H9 (cell line): Measurements from ENCODE around the gene TCHH. TPM values are rescaled to one million over a fixed set of nuclear protein-coding genes. Genes with fewer than 3 reads are reported as not detected.

Experiments used
- DNase-seq: peaks from one replicate; pipeline ENCODE4 v3.0.0-alpha.2; 2017
- H2AFZ ChIP-seq: one replicate; pipeline ENCODE4 v1.6.1; 2013; ENCODE audit warnings: mild to moderate bottlenecking, low read length, control low read depth, moderate library complexity
- H2AK5ac ChIP-seq: 2 replicates; pipeline ENCODE4 v1.6.1; 2013; ENCODE audit warnings: low read length, control low read depth, mixed read lengths; ENCODE audit not compliant: insufficient read length
- H2BK120ac ChIP-seq: one replicate; pipeline ENCODE4 v1.6.1; 2013; ENCODE audit warnings: low read depth, mild to moderate bottlenecking, low read length, control low read depth, inconsistent platforms; ENCODE audit not compliant: poor library complexity, severe bottlenecking
- H2BK12ac ChIP-seq: 2 replicates; pipeline ENCODE4 v1.6.1; 2013; ENCODE audit warnings: low read length, control low read depth, mixed read lengths, low read depth; ENCODE audit not compliant: insufficient read length
- H2BK15ac ChIP-seq: 2 replicates; pipeline ENCODE4 v1.6.1; 2013; ENCODE audit warnings: low read depth, low read length, control low read depth
- H2BK20ac ChIP-seq: one replicate; pipeline ENCODE4 v1.6.1; 2013; ENCODE audit warnings: low read depth, mild to moderate bottlenecking, low read length, control low read depth, inconsistent platforms; ENCODE audit not compliant: poor library complexity, severe bottlenecking
- H2BK5ac ChIP-seq: 2 replicates; pipeline ENCODE4 v1.6.1; 2013; ENCODE audit warnings: low read length, control low read depth, mixed read lengths; ENCODE audit not compliant: insufficient read length
- H3K14ac ChIP-seq: 2 replicates; pipeline ENCODE4 v1.6.1; 2013; ENCODE audit warnings: low read length, control low read depth; ENCODE audit not compliant: insufficient read depth
- H3K18ac ChIP-seq: 2 replicates; pipeline ENCODE4 v1.6.1; 2013; ENCODE audit warnings: low read depth, mild to moderate bottlenecking, mixed read lengths, low read length, control low read depth; ENCODE audit not compliant: insufficient read length
- H3K23ac ChIP-seq: 2 replicates; pipeline ENCODE4 v1.6.1; 2013; ENCODE audit warnings: low read length, control low read depth, mixed read lengths, low read depth; ENCODE audit not compliant: insufficient read length
- H3K23me2 ChIP-seq: 2 replicates; pipeline ENCODE4 v1.6.1; 2013; ENCODE audit warnings: low read depth, mild to moderate bottlenecking, mixed read lengths, low read length, control low read depth; ENCODE audit not compliant: insufficient read length, poor library complexity, severe bottlenecking
- H3K27ac ChIP-seq: 2 replicates; pipeline ENCODE4 v1.5.1; 2013; ENCODE audit warnings: low read length, control low read depth, mixed read lengths, low read depth; ENCODE audit not compliant: insufficient read length
- H3K27me3 ChIP-seq: 2 replicates; pipeline ENCODE4 v1.6.1; 2013; ENCODE audit warnings: low read length, control low read depth, inconsistent platforms; ENCODE audit not compliant: insufficient read depth
- H3K4ac ChIP-seq: 2 replicates; pipeline ENCODE4 v1.6.1; 2013; ENCODE audit warnings: low read depth, mild to moderate bottlenecking, control low read depth, inconsistent platforms, low read length, moderate library complexity
- H3K4me1 ChIP-seq: 2 replicates; pipeline ENCODE4 v1.6.1; 2013; ENCODE audit warnings: low read length, control low read depth, inconsistent platforms; ENCODE audit not compliant: insufficient read depth
- H3K4me2 ChIP-seq: 2 replicates; pipeline ENCODE4 v1.6.1; 2013; ENCODE audit warnings: low read length, control low read depth, mixed read lengths; ENCODE audit not compliant: insufficient read length, insufficient read depth
- H3K56ac ChIP-seq: 2 replicates; pipeline ENCODE4 v1.6.1; 2013; ENCODE audit warnings: low read depth, mild to moderate bottlenecking, mixed read lengths, low read length, control low read depth; ENCODE audit not compliant: insufficient read length
- H3K79me1 ChIP-seq: 2 replicates; pipeline ENCODE4 v1.6.1; 2013; ENCODE audit warnings: low read depth, mild to moderate bottlenecking, moderate library complexity, low read length, control low read depth, inconsistent platforms; ENCODE audit not compliant: insufficient read depth, poor library complexity, severe bottlenecking
- H3K79me2 ChIP-seq: 2 replicates; pipeline ENCODE4 v1.6.1; 2013; ENCODE audit warnings: low read length, control low read depth, inconsistent platforms; ENCODE audit not compliant: insufficient read depth
- H3K9ac ChIP-seq: 2 replicates; pipeline ENCODE4 v1.6.1; 2013; ENCODE audit warnings: low read length, control low read depth, mixed read lengths; ENCODE audit not compliant: insufficient read length; ENCODE audit errors: extremely low read depth
- H3K9me3 ChIP-seq: one replicate; pipeline ENCODE4 v1.6.1; 2013; ENCODE audit warnings: low read depth, low read length, inconsistent platforms; ENCODE audit not compliant: control insufficient read depth
- H3T11ph ChIP-seq: one replicate; pipeline ENCODE4 v1.6.1; 2013; ENCODE audit warnings: mild to moderate bottlenecking, low read length, control low read depth, inconsistent platforms
- H4K20me1 ChIP-seq: one replicate; pipeline ENCODE4 v1.6.1; 2013; ENCODE audit not compliant: control insufficient read depth, insufficient read length, insufficient read depth
- H4K5ac ChIP-seq: 2 replicates; pipeline ENCODE4 v1.6.1; 2013; ENCODE audit warnings: low read depth, mild to moderate bottlenecking, mixed read lengths, low read length, control low read depth; ENCODE audit not compliant: insufficient read length
- H4K8ac ChIP-seq: replicated peaks from 2 replicates; pipeline ENCODE4 v1.6.1; 2013; ENCODE audit warnings: low read length, control low read depth, mixed read lengths, low read depth; ENCODE audit not compliant: insufficient read length
- H4K91ac ChIP-seq: 2 replicates; pipeline ENCODE4 v1.6.1; 2013; ENCODE audit warnings: low read depth, mild to moderate bottlenecking, moderate library complexity, mixed read lengths, low read length, control low read depth; ENCODE audit not compliant: insufficient read length
- H3K27ac Mint-ChIP-seq, 3 experiments: 2 replicates in 2 of 3; 3 replicates in 1 of 3; pipeline ENCODE4 v1.8.0; 2020 to 2021; ENCODE audit warnings: mixed read lengths in 3 of 3, mild to moderate bottlenecking in 1 of 3, moderate library complexity in 1 of 3
- H3K27me3 Mint-ChIP-seq: 2 replicates; pipeline ENCODE4 v1.8.0; 2021; ENCODE audit warnings: low read depth, mild to moderate bottlenecking, moderate library complexity, mixed read lengths
- H3K36me3 Mint-ChIP-seq, 3 experiments: 2 replicates in 2 of 3; 3 replicates in 1 of 3; pipeline ENCODE4 v1.8.0; 2020 to 2021; ENCODE audit warnings: low read depth in 3 of 3, mixed read lengths in 3 of 3; ENCODE audit not compliant: insufficient read depth in 1 of 3
- H3K4me1 Mint-ChIP-seq, 2 experiments: 2 replicates each; pipeline ENCODE4 v1.8.0; 2020; ENCODE audit warnings: mixed read lengths in 2 of 2
- H3K4me3 Mint-ChIP-seq, 2 experiments: 2 replicates in 1 of 2; 3 replicates in 1 of 2; pipeline ENCODE4 v1.8.0; 2020 to 2021; ENCODE audit warnings: mild to moderate bottlenecking in 2 of 2, mixed read lengths in 2 of 2, moderate library complexity in 1 of 2
- H3K9me3 Mint-ChIP-seq, 2 experiments: 2 replicates in 1 of 2; 3 replicates in 1 of 2; pipeline ENCODE4 v1.8.0; 2020; ENCODE audit warnings: mild to moderate bottlenecking in 2 of 2, mixed read lengths in 2 of 2, moderate library complexity in 1 of 2
- CTCF ChIP-seq: fragments of 200-600 bp; sonication (generic); conservative IDR thresholded peaks from 3 replicates; pipeline ENCODE4 v1.8.0; 2021; ENCODE audit warnings: antibody characterized with exemption, mild to moderate bottlenecking
- total RNA-seq: library from RNA; stranded (reverse); gene quantifications from 2 replicates; pipeline ENCODE4 v1.2.1, GENCODE V29; 2021

The TCHH gene
- total RNA-seq, 1 experiment from 2014 or later = not detected

DNA sequence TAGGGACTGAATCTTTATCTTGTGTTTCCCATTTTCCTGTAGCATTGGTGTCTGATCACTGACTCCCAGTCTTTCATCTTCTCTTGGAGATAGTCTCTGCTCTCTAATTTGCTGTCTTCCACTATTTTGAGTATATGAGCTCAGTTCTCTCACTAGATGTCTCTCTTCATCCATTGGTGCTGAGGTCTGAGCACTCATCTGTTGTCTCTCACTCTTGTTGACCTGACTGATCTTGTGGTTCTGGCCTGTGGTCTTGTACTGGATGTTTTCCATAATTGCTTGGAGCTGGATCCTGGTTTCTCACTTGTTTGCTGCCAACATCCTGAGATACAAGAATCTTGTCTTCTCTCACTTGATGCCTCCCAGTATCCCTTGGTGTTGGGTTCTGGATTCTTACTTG, 53.3 kb downstream of the TCHH start:
- H3K4me3 Mint-ChIP-seq = no peak overlapping the region

More for the DNA sequence above, 53.3 kb downstream of the TCHH start:
- Histone ChIP-seq H3K9ac (no peak overlapping the region), H2BK20ac (no peak overlapping the region), H3K4me1 (no peaks in the 10 kb centered on the region), H3K4me2 (no peak overlapping the region), H4K20me1 (no peaks in the 10 kb centered on the region), H4K5ac (no peak overlapping the region), H3K23ac (no peak overlapping the region), H2BK12ac (no peak overlapping the region), H3K79me2 (no peaks in the 10 kb centered on the region), H4K91ac (no peak overlapping the region), H3K9me3 (peaks cover 40% of the 10 kb centered on the region), H3T11ph (no peak overlapping the region), H3K27me3 (0 out of 2 replicates have a peak, but pooled peaks cover 2% of the 10 kb centered on the region), H4K8ac (no peak overlapping the region), H3K27ac (no peak overlapping the region), H2AK5ac (no peak overlapping the region), H3K56ac (no peak overlapping the region), H3K4ac (no peak overlapping the region), H2AFZ (no peak overlapping the region), H3K18ac (no peak overlapping the region), H3K79me1 (no peaks in the 10 kb centered on the region), H2BK15ac (no peak overlapping the region), H3K23me2 (no peaks in the 10 kb centered on the region), H2BK5ac (no peak overlapping the region), H2BK120ac (no peak overlapping the region), H3K14ac (no peak overlapping the region)
- Mint-ChIP-seq H3K36me3 (peaks cover 0 to 5% (median 0%) of the 10 kb centered on the region in 3 experiments; a peak in 3 of 7 replicates), H3K4me1 (no peaks in the 10 kb centered on the region), H3K27me3 (no peaks in the 10 kb centered on the region), H3K9me3 (peaks cover 19 to 35% of the 10 kb centered on the region in 2 experiments), H3K27ac (no peak overlapping the region)
- no peak for TF ChIP-seq CTCF
- no peak for DNase-seq

Other genes with a start within 250 kb of the TCHH start
- 8.8 and 10.5 TPM in 2 replicates for gene THEM4, start 205.9 kb downstream of the TCHH start, total RNA-seq
- 160 and 162 TPM in 2 replicates for gene S100A10, start 121.6 kb downstream of the TCHH start, total RNA-seq
- gene S100A11, start 78.4 kb downstream of the TCHH start, total RNA-seq = 302 and 303 TPM in 2 replicates
- not detected in 2 replicates for gene TCHHL1, start 26.4 kb downstream of the TCHH start, total RNA-seq
- not detected in 2 replicates for gene RPTN, start 43.8 kb upstream of the TCHH start, total RNA-seq
- not detected in 2 replicates for gene HRNR, start 108.7 kb upstream of the TCHH start, total RNA-seq
- gene FLG, start 209.8 kb upstream of the TCHH start, total RNA-seq = not detected in 2 replicates
- not detected in 2 replicates for gene FLG2, start 244.6 kb upstream of the TCHH start, total RNA-seq